Fibroblast of peridontal ligament (primary cell): ENCODE results near the gene CDC42BPA.
"Not testable (repeated sequence)": the region's sequence is repeated elsewhere in the genome, so short reads cannot be mapped to it uniquely, and the experiment has no call there.

Experiments used
- DNase-seq: peaks from one replicate; pipeline ENCODE4 v3.0.0-alpha.2; 2010; ENCODE audit errors: extremely low read depth

The CDC42BPA gene

DNA sequence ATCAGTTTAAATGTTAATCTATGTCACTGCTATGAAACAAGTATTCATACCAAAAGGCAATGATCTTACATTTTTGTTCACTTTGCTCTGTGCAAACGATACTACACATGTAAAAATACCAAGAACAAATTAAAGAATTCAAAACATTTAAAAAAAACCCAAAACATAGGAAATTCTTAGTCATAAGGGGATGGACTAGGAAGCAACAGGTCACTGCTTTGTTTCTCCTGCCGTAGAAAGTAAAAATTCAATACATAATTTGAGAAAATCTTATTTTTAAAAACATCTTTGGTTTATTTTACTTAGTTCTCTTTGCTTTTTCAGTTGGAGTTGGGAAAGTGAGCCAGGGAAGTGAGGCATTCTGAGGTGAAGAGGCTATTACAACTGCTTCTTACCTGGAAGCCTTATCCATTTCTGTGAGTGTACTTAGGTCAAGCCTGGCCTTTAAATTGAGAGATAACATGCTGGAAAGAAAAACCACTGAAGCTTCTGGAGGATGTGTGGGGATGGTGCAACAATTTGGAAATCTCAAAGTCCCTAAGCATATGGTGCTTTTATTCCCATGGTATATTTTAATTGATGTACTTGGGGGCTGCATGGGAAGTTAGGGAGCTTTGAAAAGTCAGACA is 183.5 kb downstream of the CDC42BPA start:
- DNase-seq = peak; percentile 35

DNA sequence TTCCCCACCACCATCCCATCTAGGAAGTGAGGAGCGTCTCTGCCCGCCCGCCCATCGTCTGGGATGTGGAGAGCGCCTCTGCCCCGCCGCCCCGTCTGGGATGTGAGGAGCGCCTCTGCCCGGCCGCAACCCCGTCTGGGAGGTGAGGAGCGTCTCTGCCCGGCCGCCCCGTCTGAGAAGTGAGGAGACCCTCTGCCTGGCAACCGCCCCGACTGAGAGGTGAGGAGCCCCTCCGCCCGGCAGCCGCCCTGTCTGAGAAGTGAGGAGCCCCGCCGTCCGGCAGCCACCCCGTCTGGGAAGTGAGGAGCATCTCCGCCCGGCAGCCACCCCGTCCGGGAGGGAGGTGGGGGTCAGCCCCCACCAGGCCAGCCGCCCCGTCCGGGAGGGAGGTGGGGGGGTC is 185.6 kb downstream of the CDC42BPA start:
- not testable (repeated sequence) for DNase-seq

DNA sequence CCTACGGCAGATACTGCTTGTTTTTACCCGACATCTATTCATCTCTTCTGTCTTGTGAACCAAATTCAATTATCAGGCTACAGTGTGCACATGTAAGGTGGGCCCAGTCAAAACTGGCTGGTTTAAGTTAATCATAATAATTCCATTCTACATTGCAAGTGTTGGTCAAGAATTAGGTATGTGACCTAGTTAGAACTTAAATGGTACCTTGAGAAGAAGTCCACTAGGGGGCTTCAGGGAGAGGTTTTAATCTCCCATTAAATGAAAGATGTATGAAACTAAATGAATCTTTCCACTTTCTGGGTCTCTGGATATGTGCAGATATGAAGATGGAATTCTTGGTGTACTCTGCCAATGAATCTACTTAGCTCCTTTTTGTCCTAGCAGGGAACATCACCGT is 187.1 kb downstream of the CDC42BPA start:
- peak; percentile 66 for DNase-seq

GRCh38 chr1:227127891-227128290 is 190.4 kb downstream of the CDC42BPA start:
- DNase-seq = no peak

- DNase-seq = no peak
These were observed 192.3 kb downstream of the CDC42BPA start for GRCh38 chr1:227125929-227126545.

DNA sequence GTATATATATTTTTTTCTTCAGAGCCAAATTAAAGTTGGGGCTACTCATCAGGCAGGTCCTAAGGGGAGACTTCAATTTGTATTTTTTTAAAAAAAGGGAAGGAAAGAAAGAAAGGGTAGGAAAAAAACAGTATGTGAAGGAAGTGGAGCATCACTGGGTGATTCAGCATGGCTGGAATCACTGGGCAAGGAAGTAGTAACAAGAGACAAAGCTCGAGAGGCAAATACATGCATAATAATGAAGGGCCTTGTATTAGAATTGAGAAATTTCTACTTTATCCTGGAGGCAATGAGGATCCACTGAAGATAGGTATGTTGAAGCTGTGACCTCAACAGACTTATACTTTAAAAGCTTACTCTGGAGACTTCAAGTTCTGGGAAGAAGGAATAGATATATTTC is 193.8 kb downstream of the CDC42BPA start:
- no peak for DNase-seq

GRCh38 chr1:227120826-227121225 is 197.5 kb downstream of the CDC42BPA start:
- DNase-seq = no peak

DNA sequence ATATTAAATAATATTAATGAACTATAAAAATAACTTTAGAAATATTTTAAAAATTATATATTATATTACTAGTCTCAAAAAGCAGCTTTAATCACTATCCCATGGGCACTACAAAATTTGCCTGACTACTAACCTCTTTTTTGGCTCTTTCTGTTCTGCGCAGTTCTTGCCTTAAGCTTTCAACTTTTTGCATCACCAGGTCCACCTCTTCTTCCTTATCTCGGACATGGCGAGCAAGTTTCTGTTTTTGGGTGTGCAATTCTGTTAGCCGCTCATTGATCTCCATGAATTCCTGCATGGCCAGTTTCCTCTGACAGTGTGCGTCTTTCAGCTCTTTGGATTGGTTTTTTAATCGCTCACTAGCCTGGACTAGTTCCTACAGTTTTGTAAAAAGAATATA is 205.8 kb downstream of the CDC42BPA start:
- DNase-seq = no peak

DNA sequence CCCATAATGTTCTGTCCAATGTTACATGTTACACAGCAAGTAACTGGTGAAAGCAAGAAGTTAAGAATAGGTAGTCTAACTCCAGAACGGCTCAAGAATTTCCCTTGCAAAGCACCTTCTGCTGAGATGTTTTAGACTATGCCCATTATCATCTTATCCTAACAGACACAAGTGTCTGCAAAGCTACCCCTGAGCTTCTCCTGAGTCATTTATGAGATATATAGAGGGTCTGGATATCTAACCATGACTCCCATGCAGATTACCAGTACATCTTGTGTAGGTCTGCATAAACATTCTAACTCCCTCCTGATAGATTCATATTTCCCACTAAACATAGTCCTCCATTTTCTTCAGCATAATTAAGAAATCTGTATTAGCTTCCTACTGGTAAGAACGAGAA is 206.5 kb downstream of the CDC42BPA start:
- no peak for DNase-seq

DNA sequence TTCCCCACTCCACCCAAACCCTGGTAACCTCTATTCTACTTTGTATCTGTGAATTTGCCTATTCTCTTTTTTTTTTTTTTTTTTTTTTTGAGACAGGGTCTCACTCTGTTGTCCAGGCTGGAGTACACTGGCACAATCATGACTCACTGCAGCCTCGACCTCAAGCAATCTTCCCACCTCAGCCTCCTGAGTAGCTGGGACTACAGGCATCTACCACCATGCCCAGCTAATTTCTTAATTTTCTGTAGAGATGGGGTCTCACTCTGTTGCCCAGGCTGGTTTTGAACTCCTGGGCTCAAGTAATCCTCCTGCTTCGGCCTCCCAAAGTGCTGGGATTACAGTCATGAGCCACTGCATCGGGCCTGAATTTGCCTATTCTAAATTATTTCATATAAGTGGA is 213.0 kb downstream of the CDC42BPA start:
- DNase-seq = not testable (repeated sequence)

DNA sequence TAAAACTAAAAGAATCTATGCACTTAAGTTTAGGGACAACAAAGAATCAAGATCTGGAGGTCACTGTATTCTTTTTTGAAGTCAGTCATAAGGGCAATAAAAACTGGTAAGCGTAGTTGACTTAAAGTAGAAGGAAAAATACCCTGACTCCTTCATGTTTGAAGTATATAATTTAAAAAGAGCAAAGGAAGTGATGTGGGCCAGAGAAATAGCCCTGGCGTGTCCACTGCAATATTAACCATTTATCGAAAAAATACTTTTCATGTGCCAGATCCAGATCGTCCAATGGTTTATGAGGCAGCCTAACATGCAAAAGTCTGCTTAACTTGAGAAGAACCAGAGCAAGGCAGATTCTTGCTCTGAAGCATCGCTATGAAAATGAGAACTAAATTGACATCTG is 216.2 kb downstream of the CDC42BPA start:
- DNase-seq = no peak

- no peak for DNase-seq
These were observed 223.9 kb downstream of the CDC42BPA start for GRCh38 chr1:227094249-227094966.

DNA sequence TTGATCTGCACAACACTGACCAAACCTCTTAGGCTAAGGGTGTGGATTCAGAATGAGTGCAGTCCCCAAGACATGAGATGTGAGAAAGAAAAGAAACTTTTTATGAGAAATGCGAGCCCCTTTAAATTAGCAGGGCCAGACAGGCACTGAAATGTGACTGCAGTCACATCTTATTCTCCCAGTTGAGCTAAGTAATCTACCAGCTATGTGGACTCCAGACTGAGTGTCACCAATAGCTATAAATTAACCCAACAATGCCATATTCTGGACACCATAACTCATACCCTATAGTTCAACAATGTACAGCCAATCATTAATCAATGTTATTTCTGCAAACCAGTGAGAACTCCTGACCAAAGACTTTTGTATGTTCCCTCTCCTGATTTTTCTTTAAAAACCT is 225.0 kb downstream of the CDC42BPA start:
- DNase-seq = no peak

DNA sequence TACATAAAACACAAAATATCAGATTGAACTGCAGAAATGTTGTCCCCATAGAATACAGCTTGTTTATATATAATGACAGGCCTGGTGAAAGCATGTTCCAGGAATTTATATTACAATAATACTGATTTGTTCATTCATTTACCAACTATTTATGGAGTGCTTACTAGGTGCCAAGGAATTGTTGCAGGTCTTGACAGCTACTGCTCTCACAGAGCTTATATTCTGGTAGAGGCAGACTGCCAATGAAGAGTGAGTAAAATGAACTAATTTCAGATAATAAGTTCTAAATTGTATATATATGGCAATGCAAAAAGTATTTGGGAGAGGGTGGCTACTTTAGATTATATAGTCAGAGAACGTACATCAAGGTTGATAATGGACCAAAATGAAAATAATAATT is 226.2 kb downstream of the CDC42BPA start:
- peak; percentile 3 for DNase-seq

GRCh38 chr1:227086636-227087035 is 231.7 kb downstream of the CDC42BPA start:
- no peak for DNase-seq

- no peak for DNase-seq
These were observed 235.1 kb downstream of the CDC42BPA start for GRCh38 chr1:227082999-227083746.

DNA sequence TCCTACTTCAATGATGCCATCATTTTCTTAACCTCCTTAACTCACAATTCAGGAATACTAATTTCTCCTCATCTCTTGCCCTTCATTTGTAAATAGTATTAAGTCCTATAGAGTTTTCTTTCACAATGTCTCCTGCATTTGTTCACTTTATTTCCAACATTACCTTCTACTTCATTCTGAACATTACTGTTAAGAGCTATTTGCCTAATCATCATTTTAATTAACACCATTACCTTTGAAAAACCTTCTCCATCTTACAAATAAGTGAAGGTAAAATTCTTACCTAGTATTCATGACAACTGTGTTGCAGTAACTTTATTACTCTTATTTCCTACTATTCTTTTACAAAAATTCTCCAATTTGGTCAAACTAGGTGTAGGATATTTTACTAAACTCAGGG is 240.5 kb downstream of the CDC42BPA start:
- DNase-seq = no peak

GRCh38 chr1:227073786-227074185 is 244.5 kb downstream of the CDC42BPA start:
- peak; percentile 10 for DNase-seq

DNA sequence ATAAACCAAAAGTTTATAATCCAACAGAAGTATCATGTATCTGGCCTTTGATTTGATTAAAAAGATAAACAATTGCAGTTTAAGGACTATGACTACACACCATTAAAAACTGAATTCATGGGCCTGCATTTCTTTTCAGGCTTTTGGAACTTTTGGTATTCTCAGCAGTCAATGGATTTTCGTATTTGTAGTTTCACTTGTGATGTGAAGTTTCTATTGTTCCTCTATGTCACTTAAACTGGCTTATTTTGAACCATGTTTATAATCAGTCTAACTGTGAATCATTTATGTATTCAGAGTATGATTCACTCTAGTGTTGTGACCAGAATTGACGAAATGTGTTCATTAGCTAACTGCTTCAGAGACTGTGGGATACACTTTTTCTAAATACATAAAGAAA is 245.3 kb downstream of the CDC42BPA start:
- DNase-seq = peak; percentile 45

DNA sequence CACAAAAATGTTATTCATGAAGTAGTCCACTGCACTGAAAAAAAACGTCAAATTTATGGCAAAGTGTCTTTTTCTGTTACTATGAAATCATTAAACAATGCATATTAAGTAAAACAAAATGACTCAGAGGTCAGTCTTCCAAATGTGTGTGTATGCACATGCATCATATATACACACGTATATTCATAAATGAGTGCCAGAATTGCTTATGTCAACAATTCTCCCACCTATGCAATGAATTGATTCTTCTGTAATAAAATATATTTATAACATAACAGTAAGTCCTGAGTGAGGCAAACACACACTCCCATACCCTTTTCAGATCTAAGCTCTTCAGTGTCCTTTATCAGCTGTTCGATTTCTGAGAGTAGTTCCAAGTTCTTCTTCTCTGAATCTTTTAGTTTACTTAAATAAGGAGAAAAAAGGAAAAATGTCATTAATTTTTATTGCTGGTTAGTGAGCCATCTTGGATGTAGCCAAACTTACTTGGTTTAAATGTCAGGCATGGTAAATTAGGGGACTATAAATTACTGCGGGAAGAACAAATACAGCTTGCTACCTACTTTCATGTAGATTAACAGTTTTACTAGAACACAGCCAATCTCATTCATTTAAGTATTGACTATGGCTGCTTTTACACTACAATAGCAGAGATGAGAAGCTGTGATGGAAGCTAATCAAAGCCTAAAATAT is 246.3 kb downstream of the CDC42BPA start:
- DNase-seq = no peak

GRCh38 chr1:227070638-227071285 is 247.5 kb downstream of the CDC42BPA start:
- peak; percentile 12 for DNase-seq
